GM21367 (cell line): ENCODE data around the gene ADAMTS3.

Source experiments
- ATAC-seq: cut with Tn5 transposase; IDR thresholded peaks from one replicate; pipeline ENCODE4 v1.9.1; 2021; ENCODE audit not compliant: unreplicated experiment

ADAMTS3 gene

DNA sequence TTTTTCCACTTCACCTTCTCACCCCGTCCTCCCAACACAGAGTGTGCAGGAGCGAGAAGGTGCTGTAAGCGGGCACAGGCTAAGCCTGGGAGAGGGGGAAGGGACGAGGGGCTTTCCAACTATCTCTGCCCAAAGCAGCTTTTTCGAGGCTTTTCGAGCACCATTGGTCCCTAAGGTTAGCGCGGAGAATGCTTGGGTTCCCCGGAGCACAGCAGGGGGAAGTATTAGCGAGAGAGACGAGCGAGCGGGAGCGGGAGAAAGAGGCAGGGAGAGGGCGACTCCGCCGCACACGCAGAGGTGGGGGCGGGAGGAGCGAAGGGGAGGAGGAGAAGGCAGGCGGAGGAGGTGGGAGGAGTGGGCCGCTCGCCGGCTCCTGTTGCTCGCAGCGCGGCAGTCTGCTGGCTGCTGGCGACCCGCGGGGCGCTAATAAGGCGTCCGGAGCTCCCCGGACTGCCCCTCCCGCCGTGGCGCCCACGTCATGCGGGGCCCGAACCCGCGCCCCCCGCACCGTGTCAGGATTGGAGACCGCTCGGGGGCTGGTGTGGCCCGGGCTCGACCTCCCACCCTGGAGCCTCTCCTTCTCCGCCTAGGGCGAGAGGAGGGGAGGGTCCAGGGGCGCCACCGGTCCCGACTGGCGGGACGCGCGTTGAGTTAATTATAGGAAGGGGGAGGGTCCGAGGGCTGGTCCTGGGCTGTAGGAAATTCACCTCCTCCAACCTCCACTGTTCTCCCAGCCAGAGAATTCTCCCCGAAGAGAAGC lies at the start of gene ADAMTS3:
Gene ADAMTS3 (minus strand): TSS at position 263 of the 760 bp plus-strand sequence. CDS start 459 bp downstream, outside the sequence.
- ATAC-seq = no peak

DNA sequence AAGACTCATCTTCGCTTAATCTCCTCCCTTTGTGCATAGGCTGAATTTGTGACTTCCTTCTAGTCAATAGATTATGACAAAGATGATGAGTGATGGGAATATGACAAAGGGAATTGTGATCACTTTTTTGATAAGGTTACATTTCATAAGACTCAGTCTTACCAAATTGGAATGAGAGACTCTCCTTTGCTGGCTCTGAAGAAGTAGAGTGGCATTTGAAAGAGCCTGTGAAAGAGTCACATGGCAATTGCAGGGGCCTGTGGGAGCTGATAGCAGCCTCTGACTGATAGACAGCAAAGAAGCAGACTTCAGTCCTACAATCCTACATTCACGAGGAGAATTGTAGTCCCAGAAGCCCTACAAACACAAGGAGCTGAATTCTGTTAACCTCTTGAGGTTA lies 44.9 kb upstream of the ADAMTS3 start:
- no peak for ATAC-seq

DNA sequence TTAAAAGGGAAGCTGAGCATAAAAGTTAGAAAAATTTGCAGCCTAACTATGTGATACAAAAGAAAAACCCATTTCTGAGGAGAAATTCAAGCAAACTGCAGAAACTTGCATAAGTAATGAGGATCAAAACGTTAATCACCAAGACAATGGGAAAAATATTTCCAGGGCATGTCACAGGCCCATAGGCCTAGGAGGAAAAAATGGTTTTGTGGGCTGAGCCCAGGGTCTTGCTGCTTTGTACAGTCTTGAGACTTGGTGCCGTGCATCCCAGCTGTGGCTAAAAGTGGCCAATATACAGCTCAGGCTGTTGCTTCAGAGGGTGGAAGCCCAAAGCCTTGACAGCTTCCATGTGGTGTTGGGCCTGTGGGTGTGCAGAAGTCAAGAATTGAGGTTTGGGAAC lies 37.7 kb upstream of the ADAMTS3 start:
- ATAC-seq = no peak

DNA sequence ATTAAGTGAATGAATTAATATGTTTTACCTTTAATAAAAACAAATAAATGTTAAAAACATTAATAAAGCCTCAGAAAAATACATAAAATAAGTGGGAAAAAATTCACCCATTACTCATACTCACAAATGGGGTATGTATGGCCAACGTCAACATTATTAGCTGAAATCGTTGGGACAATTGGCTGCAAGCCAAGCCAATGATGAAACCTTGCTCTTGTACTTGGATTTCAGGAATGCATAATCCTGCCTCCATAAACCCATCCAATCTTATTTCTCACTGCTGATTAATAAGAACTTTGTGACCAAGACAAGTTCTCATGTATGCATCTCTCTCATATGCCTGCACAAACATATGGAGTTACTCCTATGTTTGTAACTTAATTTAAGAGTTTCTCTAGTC lies 35.3 kb upstream of the ADAMTS3 start:
- no peak for ATAC-seq

DNA sequence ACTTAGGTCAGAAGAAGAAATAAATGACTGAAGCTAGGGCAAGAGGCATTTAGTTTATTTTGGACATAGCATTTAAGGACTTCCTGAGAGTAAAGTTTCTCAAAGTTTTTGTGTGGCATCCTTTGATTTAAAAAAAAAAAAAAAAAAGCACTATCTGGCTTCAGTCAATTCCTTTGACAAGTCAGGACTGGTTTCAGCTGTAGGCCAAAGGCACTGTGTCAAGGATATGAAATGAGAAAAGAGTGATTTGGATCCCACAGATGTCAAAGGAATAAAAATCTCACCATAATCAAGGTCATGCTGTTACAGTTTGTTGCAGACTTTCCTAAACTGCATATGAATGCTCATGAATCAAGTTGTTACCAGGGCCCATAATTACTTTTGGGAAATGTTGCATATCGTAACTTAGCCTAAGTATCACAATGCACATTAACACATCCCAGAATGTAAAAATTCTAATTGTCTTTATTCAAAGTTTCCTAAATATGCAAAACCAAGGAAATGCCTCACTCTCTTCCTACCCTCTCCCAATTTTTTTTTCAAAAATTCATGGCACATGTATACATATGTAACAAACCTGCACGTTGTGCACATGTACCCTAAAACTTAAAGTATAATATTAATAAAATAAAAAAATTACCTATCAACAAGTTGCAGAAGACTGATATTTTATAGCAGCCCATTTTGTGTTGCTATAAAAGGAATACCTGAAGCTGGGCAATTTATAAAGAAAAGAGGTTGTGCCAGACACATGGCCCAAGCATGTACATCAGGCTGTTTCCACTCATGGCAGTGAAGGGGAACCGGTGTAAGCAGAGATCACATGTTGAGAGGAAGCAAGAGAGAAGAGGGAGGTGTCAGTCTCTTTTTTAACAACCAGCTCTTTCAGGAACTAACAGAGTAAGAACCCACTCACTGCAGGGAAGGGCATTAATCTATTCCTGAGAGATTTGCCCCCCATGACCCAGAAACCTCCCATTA lies 33.7 kb upstream of the ADAMTS3 start:
- no peak for ATAC-seq

DNA sequence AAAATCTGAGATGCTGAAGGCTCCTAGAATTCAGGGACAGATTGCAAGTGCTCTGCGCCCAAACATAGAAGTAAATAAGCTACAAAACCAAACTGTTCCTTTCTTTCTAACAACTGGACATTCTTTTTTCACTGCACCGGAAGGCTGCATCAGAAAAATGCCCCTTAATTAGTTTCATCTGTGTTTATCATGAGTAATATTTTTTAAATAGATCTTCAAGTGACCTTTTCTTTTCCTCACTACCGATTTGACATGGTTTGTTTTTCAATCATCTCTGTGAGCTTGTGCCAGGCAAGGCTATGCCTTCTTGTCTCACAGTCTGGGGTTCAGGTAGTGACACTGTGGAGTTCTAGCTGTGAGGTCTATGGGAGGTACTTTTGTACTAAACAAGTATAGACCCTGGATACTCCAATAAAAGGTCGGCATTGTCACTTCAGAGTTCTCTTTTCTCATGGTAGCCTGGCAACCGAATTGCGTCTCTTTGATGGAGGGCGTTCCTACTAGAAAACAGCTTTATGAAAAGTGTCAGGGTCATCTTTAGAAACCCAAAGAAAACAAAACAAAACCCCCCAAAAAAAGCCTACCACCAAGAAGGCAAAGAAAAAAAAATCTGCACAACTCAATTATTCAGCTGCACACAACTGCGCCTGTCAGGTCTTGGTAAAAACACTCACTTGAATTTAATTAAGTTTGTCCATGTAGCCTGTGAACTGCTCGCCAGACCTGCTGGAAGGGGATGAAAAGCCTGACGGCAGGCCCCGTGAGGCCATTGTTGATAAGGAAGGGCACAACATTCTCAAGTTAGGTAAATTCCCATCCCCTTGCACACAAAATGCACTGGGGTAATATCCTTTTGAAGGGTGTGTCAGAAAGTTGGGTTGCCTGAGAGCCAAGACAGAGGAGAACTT lies 22.8 kb upstream of the ADAMTS3 start:
- ATAC-seq = no peak

DNA sequence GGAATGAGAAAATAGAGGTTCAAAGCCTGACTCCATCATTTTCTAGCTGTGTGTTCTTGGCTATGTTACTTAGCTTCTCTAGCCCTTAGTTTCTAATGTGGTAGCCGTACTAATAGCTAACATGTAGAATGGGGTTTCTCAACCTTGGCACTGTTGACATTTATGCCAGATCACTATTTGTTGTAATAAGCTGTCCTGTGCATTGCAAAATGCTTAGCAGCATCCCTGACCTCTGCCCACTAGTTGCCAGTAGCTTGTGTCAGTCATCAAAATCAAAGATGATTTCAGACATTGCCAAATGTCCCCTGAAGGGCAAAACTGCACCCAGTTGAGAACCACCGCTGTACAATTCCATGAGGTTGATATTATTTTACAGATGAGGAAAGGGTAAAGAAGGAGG lies 18.3 kb upstream of the ADAMTS3 start:
- ATAC-seq = no peak

DNA sequence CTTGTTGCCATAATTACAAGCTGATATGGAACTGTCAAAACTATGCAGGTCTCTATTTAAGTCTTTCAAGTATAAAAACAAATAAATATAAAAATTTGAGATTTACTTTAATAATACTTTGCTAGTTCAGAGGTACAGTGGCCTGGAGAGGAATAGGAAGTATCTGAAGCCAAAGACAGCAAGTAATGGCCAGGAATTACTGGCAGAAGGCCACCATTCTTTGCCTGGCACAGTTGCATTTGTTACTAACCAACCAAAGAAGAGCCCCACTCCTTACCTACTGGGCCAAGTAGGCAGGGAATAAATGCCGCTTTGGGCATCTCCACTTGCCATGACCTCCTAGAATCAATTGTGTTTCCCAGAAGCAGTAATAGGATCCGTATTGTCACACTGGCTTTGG lies 13.8 kb upstream of the ADAMTS3 start:
- ATAC-seq = no peak

DNA sequence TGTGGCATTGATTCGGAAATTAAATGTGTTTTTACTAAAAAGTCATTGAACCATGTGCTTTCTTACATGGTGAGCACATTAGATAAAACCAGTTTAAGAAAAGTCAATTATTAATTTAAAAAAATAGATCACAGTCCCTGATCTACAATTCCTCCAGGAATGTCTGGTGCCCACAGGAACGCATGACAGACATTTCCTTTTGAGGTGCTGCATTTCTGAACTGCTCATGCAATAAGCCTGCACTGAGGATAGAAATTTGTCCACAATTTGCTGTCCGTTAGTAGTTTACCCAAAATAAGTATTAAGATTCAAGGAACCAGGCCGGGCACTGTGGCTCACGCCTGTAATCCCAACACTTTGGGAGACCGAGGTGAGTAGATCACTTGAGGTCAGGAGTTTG lies 8.2 kb upstream of the ADAMTS3 start:
- ATAC-seq = no peak

DNA sequence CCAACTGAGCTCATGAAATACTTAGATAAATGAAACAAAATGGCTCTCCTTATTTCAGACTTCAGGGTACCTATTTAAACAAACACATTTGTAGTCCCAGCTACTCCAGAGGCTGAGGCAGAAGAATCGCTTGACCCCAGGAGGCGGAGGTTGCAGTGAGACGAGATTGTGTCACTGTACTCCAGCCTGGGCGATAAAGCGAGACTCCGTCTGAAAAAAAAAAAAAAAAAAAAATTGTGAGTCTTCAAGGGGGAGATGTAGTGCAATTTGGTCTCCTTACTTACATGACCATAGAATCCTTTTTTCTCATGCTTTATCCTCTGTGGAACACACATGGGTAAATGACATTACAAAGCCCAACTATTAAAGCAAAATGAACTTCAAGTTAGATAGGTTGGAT lies 2.3 kb upstream of the ADAMTS3 start:
- no peak for ATAC-seq

DNA sequence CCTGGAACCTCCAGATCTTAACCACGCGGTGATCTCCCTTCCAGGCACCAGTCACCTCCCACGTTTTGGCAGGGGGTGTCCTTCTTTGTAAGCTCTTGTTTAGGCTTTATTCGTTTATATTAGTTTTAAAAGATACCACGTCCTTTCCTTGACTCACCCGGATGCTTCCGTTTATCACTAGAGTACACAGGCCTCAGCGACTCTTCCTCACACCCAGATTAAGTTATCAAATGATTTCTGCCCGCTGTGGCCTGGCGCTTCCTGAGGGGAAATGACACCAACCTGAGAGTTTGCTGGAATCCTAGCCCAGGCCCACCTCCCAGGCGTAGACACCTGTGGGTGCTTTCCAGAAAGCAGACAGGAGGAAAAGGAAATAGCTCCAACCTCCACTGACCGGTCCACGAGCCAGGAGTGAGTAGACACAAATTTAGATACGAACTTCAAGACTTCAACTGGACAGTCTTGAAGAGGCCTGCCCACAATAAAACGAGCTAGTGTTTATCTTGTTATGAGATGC lies 756 bp upstream of the ADAMTS3 start:
- ATAC-seq = no peak

DNA sequence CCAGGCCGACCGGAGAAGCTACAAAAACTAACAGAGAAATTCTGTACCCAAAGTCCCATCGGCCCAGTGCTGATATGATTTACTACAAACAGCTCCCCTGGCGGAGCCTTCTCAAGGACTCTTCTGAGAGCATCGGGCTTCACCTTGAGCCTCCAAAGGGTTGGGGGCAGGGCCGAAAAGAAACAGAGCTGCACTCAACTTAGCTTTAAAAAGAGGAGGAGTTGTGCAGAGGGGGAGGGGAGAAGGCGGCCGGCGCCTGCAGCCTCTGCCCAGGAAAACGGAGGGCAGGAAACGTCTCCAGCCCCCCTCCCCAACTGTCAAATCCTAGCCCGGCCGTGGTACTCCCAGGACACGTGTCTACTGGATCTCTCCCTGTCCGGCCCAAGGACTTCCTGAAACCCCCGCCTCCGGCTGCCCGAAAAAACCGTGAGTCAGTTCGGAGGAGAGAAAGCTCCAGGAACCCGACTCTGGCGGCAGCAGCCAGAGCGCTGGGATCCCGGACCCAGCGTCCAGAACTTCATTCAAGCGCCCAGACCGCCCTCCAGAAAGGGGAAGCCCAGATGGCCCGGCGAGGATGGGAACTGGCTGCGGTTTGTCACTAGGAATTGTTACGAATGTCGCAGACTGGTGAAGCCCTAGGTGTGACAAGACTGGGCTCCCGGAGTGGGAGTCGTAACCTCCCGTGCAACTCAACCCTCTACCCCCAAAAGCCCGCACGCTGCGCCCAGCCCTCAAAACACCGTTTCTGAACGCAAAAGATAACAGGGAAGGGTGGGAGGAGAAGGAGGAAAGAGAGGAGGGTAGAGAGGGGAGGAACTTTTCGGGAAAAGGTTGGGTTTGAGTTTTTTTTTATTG lies 973 bp downstream of the ADAMTS3 start:
- ATAC-seq = peak; percentile 56

DNA sequence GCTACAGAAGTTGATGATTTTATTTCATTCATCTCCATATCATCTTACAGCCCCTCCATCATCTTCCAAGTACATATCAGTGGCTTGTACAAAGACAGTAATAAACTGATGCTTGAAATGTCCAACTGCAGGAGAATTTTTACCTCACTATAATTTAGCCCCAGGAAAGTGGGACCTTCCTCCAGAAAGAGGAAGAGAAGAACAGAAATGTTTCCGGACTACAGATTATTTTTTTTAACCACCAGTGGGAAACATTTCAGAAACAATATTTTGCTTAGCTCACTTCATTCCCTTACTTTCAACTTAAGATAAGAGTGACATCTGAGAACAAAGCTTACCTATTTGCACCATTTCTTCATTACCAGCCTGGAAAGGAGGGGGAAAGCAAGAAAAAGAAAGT lies 2.0 kb downstream of the ADAMTS3 start:
- no peak for ATAC-seq

DNA sequence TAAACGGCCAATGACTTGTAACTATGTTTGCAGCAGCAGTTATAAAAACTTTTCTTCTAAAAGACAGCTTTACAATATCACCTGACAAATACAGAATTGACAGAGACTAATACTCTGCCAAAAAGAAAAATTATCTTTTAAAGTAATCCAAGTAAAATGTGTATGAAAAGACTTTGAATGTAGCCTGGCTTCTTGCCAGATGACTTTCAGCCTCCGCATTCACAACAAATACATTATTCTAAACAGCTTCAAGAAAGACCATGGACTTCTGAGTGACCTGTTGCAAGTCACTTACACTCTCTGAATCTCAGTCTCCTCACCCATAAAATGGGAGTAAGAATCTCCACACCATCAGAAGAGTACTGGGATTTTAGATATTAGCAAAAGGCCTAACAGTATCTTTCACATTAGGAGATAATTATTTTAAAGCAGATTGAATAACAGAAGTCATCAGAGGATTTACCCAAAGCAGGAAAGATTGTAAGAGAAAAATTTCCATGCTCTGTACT lies 2.5 kb downstream of the ADAMTS3 start:
- no peak for ATAC-seq

DNA sequence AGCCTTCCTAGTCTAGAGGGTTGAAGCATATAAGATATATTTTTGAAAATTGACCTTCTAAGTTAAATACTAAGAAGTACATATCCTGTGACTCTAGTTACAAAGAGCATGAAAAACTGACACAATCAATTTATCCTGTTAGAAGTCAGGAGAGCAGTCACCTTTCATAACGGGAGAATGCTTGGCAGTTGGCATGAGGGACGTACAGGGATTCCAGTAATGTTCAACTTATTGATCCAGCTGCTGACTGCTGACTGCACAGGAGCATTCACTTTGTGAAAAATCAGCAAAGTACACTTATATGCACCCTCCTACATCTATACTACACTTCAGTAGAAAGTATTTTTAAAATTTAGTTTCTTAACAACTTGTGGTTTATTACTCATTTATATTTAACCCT lies 4.2 kb downstream of the ADAMTS3 start:
- ATAC-seq = no peak

DNA sequence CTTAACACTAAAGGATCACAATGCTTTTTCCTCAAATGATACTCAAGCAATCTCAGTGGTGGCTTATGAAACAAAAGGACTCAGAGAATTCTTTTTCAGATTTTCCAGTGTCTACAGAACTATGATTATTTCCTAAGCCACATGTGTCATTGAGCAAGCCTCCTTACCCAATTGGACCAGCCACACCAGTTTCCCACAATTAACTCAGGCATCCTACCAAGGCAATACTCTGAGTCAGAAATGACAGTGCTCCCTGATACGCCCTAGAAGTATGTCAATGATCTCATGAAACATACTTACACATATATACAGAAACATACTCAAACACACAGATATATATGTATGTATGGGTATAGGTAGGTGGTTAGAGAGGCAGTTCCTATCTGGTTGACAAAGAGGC lies 4.8 kb downstream of the ADAMTS3 start:
- ATAC-seq = no peak

DNA sequence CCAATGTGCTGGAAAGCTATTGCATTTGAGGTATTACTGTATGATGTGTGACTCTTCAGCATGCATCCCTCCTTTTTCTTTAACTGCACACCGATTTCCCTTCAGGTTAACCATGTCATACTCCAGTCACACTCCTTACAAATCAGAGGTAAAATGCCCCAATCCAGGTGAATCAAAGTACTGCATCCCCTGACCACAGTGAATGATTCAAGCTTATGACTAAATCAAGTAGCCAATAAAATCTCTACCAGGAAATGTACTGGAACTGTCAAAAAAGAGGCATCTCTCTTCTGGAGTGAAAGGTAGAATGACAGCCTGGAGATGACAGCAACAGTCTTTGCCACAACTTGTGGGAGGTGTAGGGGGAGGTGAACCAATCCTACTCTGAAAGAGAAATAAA lies 10.4 kb downstream of the ADAMTS3 start:
- ATAC-seq = no peak

DNA sequence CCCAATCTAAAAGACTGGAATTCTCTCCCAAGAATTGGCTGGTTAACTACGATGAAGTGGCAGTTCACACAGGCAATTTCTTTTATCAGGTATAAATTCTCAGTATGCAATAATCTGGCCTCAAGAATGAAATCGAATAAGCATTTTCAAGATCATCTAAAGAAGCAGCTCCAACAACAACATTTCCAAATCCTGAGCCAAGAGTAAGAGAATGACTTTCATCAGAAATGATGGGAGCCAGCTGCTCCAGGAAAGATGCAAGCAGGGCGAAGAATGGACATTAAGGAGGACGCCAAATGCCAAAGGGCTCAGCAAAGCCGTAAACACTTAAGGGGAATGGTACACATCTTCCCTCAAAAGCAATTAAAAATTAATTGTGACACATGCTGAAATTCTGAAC lies 12.0 kb downstream of the ADAMTS3 start:
- ATAC-seq = no peak

DNA sequence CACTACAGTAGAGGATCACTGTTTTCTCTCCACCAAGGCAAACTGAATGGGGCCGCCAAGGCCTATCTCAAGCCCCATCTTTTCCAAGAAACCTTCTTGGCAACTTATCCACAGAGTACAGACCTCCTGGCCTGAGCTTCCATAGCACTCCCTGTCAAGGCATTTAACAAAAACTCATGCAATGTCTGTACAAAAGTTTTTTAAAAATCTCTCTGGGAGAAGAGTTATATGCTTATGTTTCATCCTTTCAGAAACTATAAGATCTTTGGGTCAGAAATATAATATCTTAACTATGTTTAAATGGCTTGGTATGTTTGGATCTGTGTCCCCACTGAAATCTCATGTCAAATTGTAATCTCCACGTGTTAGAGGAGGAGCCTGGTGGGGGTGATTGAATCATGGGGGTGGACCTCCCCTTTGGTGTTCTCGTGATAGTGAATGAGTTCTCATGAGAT lies 13.6 kb downstream of the ADAMTS3 start:
- no peak for ATAC-seq
